ENCODE measurements around the gene DDX54.
A peak's percentile ranks its signal among the peaks of the same experiment; 100 is the strongest.

DDX54 gene

GRCh38 chr12:113195598-113195997, 10.3 kb upstream of the DDX54 start:
- DNase-seq (ENCODE audit: insufficient read length, low spot score) (no peak), FAIRE-seq (no peak)
- TF ChIP-seq SPI1 (IDR thresholded peaks at IDR 0.05; ENCODE audit: low read depth, low read length) (no peak), POU2F2 (IDR thresholded peaks at IDR 0.05; ENCODE audit: low read depth, low read length) (no peak), POLR2AphosphoS5 (IDR thresholded peaks at IDR 0.05; ENCODE audit: low read depth, low read length) (no peak), POLR2A (IDR thresholded peaks at IDR 0.05; ENCODE audit: low read depth, low read length) (no peak), PAX5 (IDR thresholded peaks at IDR 0.05; ENCODE audit: insufficient read depth, low read length, severe bottlenecking) (no peak), TAF1 (IDR thresholded peaks at IDR 0.05; ENCODE audit: low read depth, low read length) (no peak)

DNA sequence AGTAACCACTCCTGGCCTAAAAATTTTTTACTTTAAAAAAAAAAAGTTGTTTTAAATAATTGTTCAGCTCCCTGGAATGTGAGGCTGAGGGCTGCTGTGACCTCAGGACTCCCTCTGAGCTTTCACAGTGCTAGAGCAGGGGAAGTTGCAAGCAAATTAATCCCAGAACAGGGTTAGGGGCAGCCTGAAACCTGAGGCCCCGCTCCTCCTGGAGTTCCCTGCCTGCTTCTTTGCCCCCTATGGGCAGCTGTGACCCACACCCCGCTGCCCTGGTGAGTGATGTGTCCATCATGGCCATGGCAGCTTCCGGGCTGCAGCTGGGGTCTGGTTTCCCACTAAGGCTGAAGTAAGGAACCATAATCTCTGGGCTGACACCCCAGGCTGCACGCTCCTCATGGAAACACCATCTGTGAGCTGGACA, 9.7 kb upstream of the DDX54 start:
- FAIRE-seq, result no peak
- TF ChIP-seq POU2F2 (IDR thresholded peaks at IDR 0.05; ENCODE audit: low read depth, low read length), result no peak
- no peak for TF ChIP-seq POLR2A (IDR thresholded peaks at IDR 0.05; ENCODE audit: low read depth, low read length)
- TF ChIP-seq PAX5 (IDR thresholded peaks at IDR 0.05; ENCODE audit: insufficient read depth, low read length, severe bottlenecking), result no peak
- TF ChIP-seq POLR2AphosphoS5 (IDR thresholded peaks at IDR 0.05; ENCODE audit: low read depth, low read length), result no peak
- no peak for TF ChIP-seq TAF1 (IDR thresholded peaks at IDR 0.05; ENCODE audit: low read depth, low read length)
- no peak for DNase-seq (ENCODE audit: insufficient read length, low spot score)

GRCh38 chr12:113191227-113191626, 5.9 kb upstream of the DDX54 start:
- DNase-seq (ENCODE audit: insufficient read length, low spot score), result no peak
- no peak for TF ChIP-seq POLR2AphosphoS5 (IDR thresholded peaks at IDR 0.05; ENCODE audit: low read depth, low read length)
- no peak for FAIRE-seq

- DNase-seq (ENCODE audit: insufficient read length, low spot score) (no peak), FAIRE-seq (no peak)
- TF ChIP-seq POU2F2 (IDR thresholded peaks at IDR 0.05; ENCODE audit: low read depth, low read length) (peak; percentile 81), TAF1 (IDR thresholded peaks at IDR 0.05; ENCODE audit: low read depth, low read length) (no peak)
These were observed 5.5 kb upstream of the DDX54 start for GRCh38 chr12:113190761-113191160.

- DNase-seq (ENCODE audit: insufficient read length, low spot score), result no peak
- TF ChIP-seq POU2F2 (IDR thresholded peaks at IDR 0.05; ENCODE audit: low read depth, low read length), result no peak
- TF ChIP-seq POLR2A (IDR thresholded peaks at IDR 0.05; ENCODE audit: low read depth, low read length), result no peak
- no peak for TF ChIP-seq POLR2AphosphoS5 (IDR thresholded peaks at IDR 0.05; ENCODE audit: low read depth, low read length)
- TF ChIP-seq SPI1 (IDR thresholded peaks at IDR 0.05; ENCODE audit: low read depth, low read length), result no peak
- no peak for TF ChIP-seq PAX5 (IDR thresholded peaks at IDR 0.05; ENCODE audit: insufficient read depth, low read length, severe bottlenecking)
- TF ChIP-seq TAF1 (IDR thresholded peaks at IDR 0.05; ENCODE audit: low read depth, low read length), result no peak
- no peak for FAIRE-seq
These were observed 4.1 kb upstream of the DDX54 start for GRCh38 chr12:113189361-113189760.

DNA sequence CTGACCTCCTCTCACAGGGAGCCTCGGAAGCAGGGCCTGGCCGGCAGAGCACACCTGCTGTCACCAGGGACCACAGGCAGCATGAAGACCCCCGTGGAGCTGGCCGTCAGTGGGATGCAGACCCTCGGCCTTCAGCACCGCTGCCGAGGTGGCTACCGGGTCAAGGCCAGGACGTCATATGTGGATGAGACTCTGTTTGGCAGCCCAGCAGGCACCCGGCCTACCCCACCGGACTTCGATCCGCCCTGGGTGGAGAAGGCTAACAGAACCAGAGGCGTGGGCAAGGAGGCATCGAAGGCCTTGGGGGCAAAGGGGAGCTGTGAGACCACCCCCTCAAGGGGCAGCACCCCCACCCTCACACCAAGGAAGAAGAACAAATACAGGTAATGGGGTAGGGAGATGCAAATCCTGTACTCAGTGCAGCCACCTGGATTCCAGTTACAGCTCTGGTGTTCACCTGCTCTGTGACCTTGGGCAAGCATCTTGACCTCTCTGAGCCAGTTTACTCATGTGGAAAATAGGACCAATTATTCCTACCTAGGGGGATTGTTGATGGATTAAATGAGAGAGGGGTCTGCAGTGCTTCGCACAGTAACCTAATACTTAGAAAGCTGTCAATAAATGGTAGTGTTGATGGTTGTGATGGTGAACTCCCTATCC, 1.5 kb upstream of the DDX54 start:
- DNase-seq (ENCODE audit: insufficient read length, low spot score) (no peak), FAIRE-seq (no peak)
- no peak for TF ChIP-seq PAX5 (IDR thresholded peaks at IDR 0.05; ENCODE audit: insufficient read depth, low read length, severe bottlenecking)

DNA sequence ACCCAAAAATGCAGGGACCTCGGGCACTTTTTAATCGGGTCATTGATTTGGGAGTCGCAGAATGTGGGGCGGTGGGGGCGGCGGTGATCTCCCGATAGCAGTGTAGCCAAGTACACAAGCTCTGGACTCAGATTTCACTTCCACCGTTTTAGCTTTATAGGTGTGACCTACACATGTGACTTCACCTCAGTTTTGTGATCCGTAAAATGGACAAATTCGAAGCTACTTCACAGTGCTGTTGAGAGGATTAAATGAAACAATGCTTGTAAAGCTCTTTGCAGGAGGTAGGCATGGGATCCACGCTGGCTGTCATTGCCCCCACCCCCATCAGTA, 721 bp upstream of the DDX54 start:
- no peak for DNase-seq (ENCODE audit: insufficient read length, low spot score)
- TF ChIP-seq PAX5 (IDR thresholded peaks at IDR 0.05; ENCODE audit: insufficient read depth, low read length, severe bottlenecking) (no peak), SPI1 (IDR thresholded peaks at IDR 0.05; ENCODE audit: low read depth, low read length) (no peak), POU2F2 (IDR thresholded peaks at IDR 0.05; ENCODE audit: low read depth, low read length) (no peak), POLR2A (IDR thresholded peaks at IDR 0.05; ENCODE audit: low read depth, low read length) (no peak), TAF1 (IDR thresholded peaks at IDR 0.05; ENCODE audit: low read depth, low read length) (no peak), POLR2AphosphoS5 (IDR thresholded peaks at IDR 0.05; ENCODE audit: low read depth, low read length) (no peak)
- FAIRE-seq, result no peak

GRCh38 chr12:113184900-113185179, 438 bp downstream of the DDX54 start:
- FAIRE-seq (peak; percentile 91), DNase-seq (ENCODE audit: insufficient read length, low spot score) (peak; percentile 87)
- TF ChIP-seq POLR2A (IDR thresholded peaks at IDR 0.05; ENCODE audit: low read depth, low read length) (no peak), POLR2AphosphoS5 (IDR thresholded peaks at IDR 0.05; ENCODE audit: low read depth, low read length) (no peak), PAX5 (IDR thresholded peaks at IDR 0.05; ENCODE audit: insufficient read depth, low read length, severe bottlenecking) (no peak), POU2F2 (IDR thresholded peaks at IDR 0.05; ENCODE audit: low read depth, low read length) (no peak), TAF1 (IDR thresholded peaks at IDR 0.05; ENCODE audit: low read depth, low read length) (no peak), SPI1 (IDR thresholded peaks at IDR 0.05; ENCODE audit: low read depth, low read length) (no peak)

DNA sequence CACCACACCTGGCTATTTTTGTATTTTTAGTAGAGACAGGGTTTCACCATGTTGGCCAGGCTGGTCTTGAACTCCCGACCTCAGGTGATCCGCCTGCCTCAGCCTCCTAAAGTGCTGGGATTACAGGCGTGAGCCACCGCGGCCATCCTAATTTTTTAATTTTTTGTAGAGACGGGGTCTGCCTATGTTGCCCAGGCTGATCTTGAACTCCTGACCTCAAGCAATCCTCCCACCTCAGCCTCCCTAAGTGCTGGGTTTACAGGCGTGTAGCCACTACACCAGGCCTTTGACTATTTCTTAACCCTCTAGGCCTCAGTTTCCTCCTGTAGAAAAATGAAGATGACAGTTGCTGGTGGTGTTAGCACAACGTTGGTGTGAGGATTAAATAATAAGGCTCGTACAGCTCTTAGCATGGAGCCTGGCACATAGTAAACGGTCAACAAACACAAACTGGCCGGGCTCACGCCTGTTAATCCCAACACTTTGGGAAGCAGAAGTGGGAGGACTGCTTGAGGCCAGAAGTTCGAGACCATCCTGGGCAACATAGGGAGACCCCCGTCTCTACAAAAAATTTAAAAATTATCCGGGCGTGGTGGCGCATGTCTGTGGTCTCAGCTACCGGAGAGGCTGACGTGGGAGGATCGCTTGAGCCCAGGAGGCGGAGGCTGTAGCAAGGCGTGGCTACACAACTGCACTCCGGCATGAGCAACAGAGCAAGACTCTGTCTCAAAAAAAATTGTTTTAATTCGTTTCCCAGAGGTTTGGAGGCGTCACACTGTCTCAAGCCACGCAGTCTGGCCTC, 979 bp downstream of the DDX54 start:
- TF ChIP-seq POU2F2 (IDR thresholded peaks at IDR 0.05; ENCODE audit: low read depth, low read length) (no peak), POLR2A (IDR thresholded peaks at IDR 0.05; ENCODE audit: low read depth, low read length) (no peak), TAF1 (IDR thresholded peaks at IDR 0.05; ENCODE audit: low read depth, low read length) (no peak), SPI1 (IDR thresholded peaks at IDR 0.05; ENCODE audit: low read depth, low read length) (0 out of 2 replicates have a peak, but pooled peaks have one; percentile 6)
- DNase-seq (ENCODE audit: insufficient read length, low spot score) (no peak), FAIRE-seq (no peak)

GRCh38 chr12:113183030-113183589, 2.2 kb downstream of the DDX54 start:
- FAIRE-seq (no peak), DNase-seq (ENCODE audit: insufficient read length, low spot score) (no peak)
- TF ChIP-seq POU2F2 (IDR thresholded peaks at IDR 0.05; ENCODE audit: low read depth, low read length), result no peak
